ENCODE results near the gene ACAP2.

Gene ACAP2

GRCh38 chr3:195386739-195387138 is 56.1 kb downstream of the ACAP2 start:
- Histone ChIP-seq H4K8ac (ENCODE audit: low read length) (no peak overlapping the region), H2AK5ac (ENCODE audit: low read length, severe bottlenecking) (no peak overlapping the region), H3K4me1 (ENCODE audit: control insufficient read depth, insufficient read depth, low read depth, low read length) (no peaks in the 10 kb centered on the region), H3K4me2 (ENCODE audit: low read length, poor library complexity, severe bottlenecking) (no peak overlapping the region), H3K14ac (ENCODE audit: low read length in 2 of 2) (no peak overlapping the region), H3K4ac (ENCODE audit: low read depth in 1 of 2, low read length in 2 of 2) (no peak overlapping the region), H3K9ac (ENCODE audit: low read length) (no peak overlapping the region), H3K9me3 (ENCODE audit: control insufficient read depth, low read length) (no peaks in the 10 kb centered on the region), H3K4me3 (ENCODE audit: insufficient read depth in 1 of 2, low read depth in 1 of 2, low read length in 2 of 2) (no peak overlapping the region), H2BK15ac (ENCODE audit: low read depth, poor library complexity, severe bottlenecking) (no peak overlapping the region), H2BK5ac (ENCODE audit: low read depth, low read length, poor library complexity, severe bottlenecking) (no peak overlapping the region), H4K91ac (ENCODE audit: low read length) (no peak overlapping the region), H3K36me3 (ENCODE audit: control insufficient read depth in 1 of 2, insufficient read depth in 2 of 2, low read depth in 1 of 2, low read length in 2 of 2) (peaks cover 0 to 34% of the 10 kb centered on the region in 2 experiments), H2BK120ac (ENCODE audit: low read depth, low read length) (no peak overlapping the region), H2AFZ (ENCODE audit: low read depth, low read length) (no peak overlapping the region), H3K27ac (ENCODE audit: low read length, poor library complexity, severe bottlenecking) (no peak overlapping the region), H3K79me1 (replicated peaks; ENCODE audit: low read length, poor library complexity, severe bottlenecking) (peaks cover 10% of the 10 kb centered on the region), H3K18ac (ENCODE audit: low read depth in 1 of 2, low read length in 2 of 2) (no peak overlapping the region), H3K27me3 (ENCODE audit: control insufficient read depth in 1 of 2, insufficient read depth in 1 of 2, low read length in 2 of 2) (no peaks in the 10 kb centered on the region), H3K23ac (ENCODE audit: low read length in 2 of 2) (no peak overlapping the region), H2BK12ac (ENCODE audit: low read length in 2 of 2) (no peak overlapping the region)
- no peak for DNase-seq
- WGBS: 98% methylated on average over 2 of the region's 3 CpGs

- H3K36me3 ChIP-seq (ENCODE audit: control insufficient read depth in 1 of 2, insufficient read depth in 2 of 2, low read depth in 1 of 2, low read length in 2 of 2): peaks cover 0 to 37% of the 10 kb centered on the region in 2 experiments
- no peaks in the 10 kb centered on the region for H3K9me3 ChIP-seq (ENCODE audit: control insufficient read depth, low read length)
- H3K23ac ChIP-seq (ENCODE audit: low read length in 2 of 2): no peak overlapping the region
- H4K91ac ChIP-seq (ENCODE audit: low read length): no peak overlapping the region
- H3K4ac ChIP-seq (ENCODE audit: low read depth in 1 of 2, low read length in 2 of 2): no peak overlapping the region
- no peaks in the 10 kb centered on the region for H3K4me1 ChIP-seq (ENCODE audit: control insufficient read depth, insufficient read depth, low read depth, low read length)
- H2AK5ac ChIP-seq (ENCODE audit: low read length, severe bottlenecking): no peak overlapping the region
- H3K27me3 ChIP-seq (ENCODE audit: control insufficient read depth in 1 of 2, insufficient read depth in 1 of 2, low read length in 2 of 2): no peaks in the 10 kb centered on the region
- 16% methylated on average over 2 of the region's 2 CpGs for WGBS
- DNase-seq: peak; percentile 37
- H3K4me3 ChIP-seq (ENCODE audit: insufficient read depth in 1 of 2, low read depth in 1 of 2, low read length in 2 of 2): no peak overlapping the region
- H2BK12ac ChIP-seq (ENCODE audit: low read length in 2 of 2): no peak overlapping the region
- H3K4me2 ChIP-seq (ENCODE audit: low read length, poor library complexity, severe bottlenecking): no peak overlapping the region
- no peak overlapping the region for H3K9ac ChIP-seq (ENCODE audit: low read length)
- H3K18ac ChIP-seq (ENCODE audit: low read depth in 1 of 2, low read length in 2 of 2): no peak overlapping the region
- no peak overlapping the region for H2BK15ac ChIP-seq (ENCODE audit: low read depth, poor library complexity, severe bottlenecking)
- H3K79me1 ChIP-seq (replicated peaks; ENCODE audit: low read length, poor library complexity, severe bottlenecking): peaks cover 8% of the 10 kb centered on the region
- H4K8ac ChIP-seq (ENCODE audit: low read length): no peak overlapping the region
- H2BK120ac ChIP-seq (ENCODE audit: low read depth, low read length): no peak overlapping the region
- no peak overlapping the region for H2AFZ ChIP-seq (ENCODE audit: low read depth, low read length)
- no peak overlapping the region for H3K27ac ChIP-seq (ENCODE audit: low read length, poor library complexity, severe bottlenecking)
- H3K14ac ChIP-seq (ENCODE audit: low read length in 2 of 2): no peak overlapping the region
- no peak overlapping the region for H2BK5ac ChIP-seq (ENCODE audit: low read depth, low read length, poor library complexity, severe bottlenecking)
Measured at GRCh38 chr3:195385526-195385925, 57.3 kb downstream of the ACAP2 start.

GRCh38 chr3:195384952-195385351 is 57.9 kb downstream of the ACAP2 start:
- H2BK120ac ChIP-seq (ENCODE audit: low read depth, low read length): no peak overlapping the region
- no peak overlapping the region for H3K27ac ChIP-seq (ENCODE audit: low read length, poor library complexity, severe bottlenecking)
- no peak overlapping the region for H4K8ac ChIP-seq (ENCODE audit: low read length)
- no peak overlapping the region for H3K9ac ChIP-seq (ENCODE audit: low read length)
- H3K23ac ChIP-seq (ENCODE audit: low read length in 2 of 2): no peak overlapping the region
- no peak overlapping the region for H4K91ac ChIP-seq (ENCODE audit: low read length)
- no peaks in the 10 kb centered on the region for H3K9me3 ChIP-seq (ENCODE audit: control insufficient read depth, low read length)
- no peak overlapping the region for H3K18ac ChIP-seq (ENCODE audit: low read depth in 1 of 2, low read length in 2 of 2)
- no peak overlapping the region for H2AFZ ChIP-seq (ENCODE audit: low read depth, low read length)
- H2BK5ac ChIP-seq (ENCODE audit: low read depth, low read length, poor library complexity, severe bottlenecking): no peak overlapping the region
- H3K4me1 ChIP-seq (ENCODE audit: control insufficient read depth, insufficient read depth, low read depth, low read length): no peaks in the 10 kb centered on the region
- no peak for DNase-seq
- no peak overlapping the region for H3K4ac ChIP-seq (ENCODE audit: low read depth in 1 of 2, low read length in 2 of 2)
- no peak overlapping the region for H2BK12ac ChIP-seq (ENCODE audit: low read length in 2 of 2)
- no peak overlapping the region for H2BK15ac ChIP-seq (ENCODE audit: low read depth, poor library complexity, severe bottlenecking)
- no peak overlapping the region for H3K14ac ChIP-seq (ENCODE audit: low read length in 2 of 2)
- peaks cover 6% of the 10 kb centered on the region for H3K79me1 ChIP-seq (replicated peaks; ENCODE audit: low read length, poor library complexity, severe bottlenecking)
- H3K36me3 ChIP-seq (ENCODE audit: control insufficient read depth in 1 of 2, insufficient read depth in 2 of 2, low read depth in 1 of 2, low read length in 2 of 2): peaks cover 0 to 38% of the 10 kb centered on the region in 2 experiments
- no peak overlapping the region for H3K4me2 ChIP-seq (ENCODE audit: low read length, poor library complexity, severe bottlenecking)
- 100% methylated on average over 1 of the region's 1 CpG for WGBS
- no peaks in the 10 kb centered on the region for H3K27me3 ChIP-seq (ENCODE audit: control insufficient read depth in 1 of 2, insufficient read depth in 1 of 2, low read length in 2 of 2)
- no peak overlapping the region for H2AK5ac ChIP-seq (ENCODE audit: low read length, severe bottlenecking)
- H3K4me3 ChIP-seq (ENCODE audit: insufficient read depth in 1 of 2, low read depth in 1 of 2, low read length in 2 of 2): no peak overlapping the region

- WGBS: 98% methylated on average over 7 of the region's 7 CpGs
- H3K4me1 ChIP-seq (ENCODE audit: control insufficient read depth, insufficient read depth, low read depth, low read length): peaks cover 2% of the 10 kb centered on the region
Measured at GRCh38 chr3:195372220-195372619, 70.6 kb downstream of the ACAP2 start.

More at GRCh38 chr3:195372220-195372619, 70.6 kb downstream of the ACAP2 start:
- Histone ChIP-seq H3K14ac (ENCODE audit: low read length in 2 of 2) (no peak overlapping the region), H3K9me3 (ENCODE audit: control insufficient read depth, low read length) (no peaks in the 10 kb centered on the region), H2AK5ac (ENCODE audit: low read length, severe bottlenecking) (no peak overlapping the region), H3K27me3 (ENCODE audit: control insufficient read depth in 1 of 2, insufficient read depth in 1 of 2, low read length in 2 of 2) (no peaks in the 10 kb centered on the region), H2BK12ac (ENCODE audit: low read length in 2 of 2) (peak overlapping the region in 1 of 2 experiments; percentile 23), H2BK120ac (ENCODE audit: low read depth, low read length) (no peak overlapping the region), H3K4me2 (ENCODE audit: low read length, poor library complexity, severe bottlenecking) (no peak overlapping the region), H3K18ac (ENCODE audit: low read depth in 1 of 2, low read length in 2 of 2) (no peak overlapping the region), H3K9ac (ENCODE audit: low read length) (no peak overlapping the region), H3K23ac (ENCODE audit: low read length in 2 of 2) (no peak overlapping the region), H4K8ac (ENCODE audit: low read length) (no peak overlapping the region), H3K79me1 (replicated peaks; ENCODE audit: low read length, poor library complexity, severe bottlenecking) (peaks cover 17% of the 10 kb centered on the region), H2BK5ac (ENCODE audit: low read depth, low read length, poor library complexity, severe bottlenecking) (no peak overlapping the region), H2BK15ac (ENCODE audit: low read depth, poor library complexity, severe bottlenecking) (no peak overlapping the region), H3K27ac (ENCODE audit: low read length, poor library complexity, severe bottlenecking) (no peak overlapping the region), H3K36me3 (ENCODE audit: control insufficient read depth in 1 of 2, insufficient read depth in 2 of 2, low read depth in 1 of 2, low read length in 2 of 2) (peaks cover 5 to 32% of the 10 kb centered on the region in 2 experiments), H2AFZ (ENCODE audit: low read depth, low read length) (no peak overlapping the region), H4K91ac (ENCODE audit: low read length) (no peak overlapping the region), H3K4me3 (ENCODE audit: insufficient read depth in 1 of 2, low read depth in 1 of 2, low read length in 2 of 2) (no peak overlapping the region), H3K4ac (ENCODE audit: low read depth in 1 of 2, low read length in 2 of 2) (no peak overlapping the region)
- DNase-seq: no peak

All from mesenchymal stem cell (in vitro differentiated cells and primary cell).